Activated B cell treated with CpG ODN at 0.5 μM for 24 hours (primary cell): ENCODE results near the gene COMMD1. TPM values are rescaled to one million over a fixed set of nuclear protein-coding genes. Genes with fewer than 3 reads are reported as not detected.
A peak's percentile ranks its signal among the peaks of the same experiment; 100 is the strongest.

Source experiments
- ATAC-seq: fragments of 200-7000 bp; cut with Tn5 transposase; one replicate; pipeline ENCODE4 v1.10.0; 2021; ENCODE audit warnings: low read depth, mild to moderate bottlenecking, moderate library complexity
- CTCF ChIA-PET: fragments of 350-600 bp; sonication (Branson Sonifier 250); formaldehyde crosslinking; loops from one replicate; lab custom pipeline; 2021; ENCODE audit warnings: antibody characterized with exemption; lab: Charles Lee
- POLR2A ChIA-PET: fragments of 350-600 bp; sonication (Branson Sonifier 250); formaldehyde crosslinking; loops from one replicate; lab custom pipeline; 2021; ENCODE audit warnings: antibody characterized with exemption; lab: Charles Lee
- DNase-seq: peaks from one replicate; pipeline ENCODE4 v3.0.0; 2022
- H3K27ac Mint-ChIP-seq: one replicate; pipeline ENCODE4 v1.8.0; 2020; ENCODE audit warnings: mixed read lengths
- H3K27me3 Mint-ChIP-seq: one replicate; pipeline ENCODE4 v1.8.0; 2021; ENCODE audit warnings: mixed read lengths
- H3K36me3 Mint-ChIP-seq: one replicate; pipeline ENCODE4 v1.8.0; 2021; ENCODE audit warnings: low read depth, mixed read lengths
- H3K4me1 Mint-ChIP-seq: one replicate; pipeline ENCODE4 v1.8.0; 2021; ENCODE audit warnings: mixed read lengths
- H3K4me3 Mint-ChIP-seq: one replicate; pipeline ENCODE4 v1.8.0; 2020; ENCODE audit warnings: mild to moderate bottlenecking, mixed read lengths
- H3K9me3 Mint-ChIP-seq: one replicate; pipeline ENCODE4 v1.8.0; 2020; ENCODE audit warnings: mixed read lengths
- CTCF ChIP-seq: fragments of 200-600 bp; IDR thresholded peaks from one replicate; pipeline ENCODE4 v1.8.0; 2022; ENCODE audit warnings: antibody characterized with exemption, mild to moderate bottlenecking
- intact Hi-C: fragments of 100-400 bp; cut with micrococcal nuclease; formaldehyde crosslinking; loops from one replicate; pipeline ENCODE4 v1.15.1; 2024
- total RNA-seq: library from RNA; stranded (reverse); gene quantifications from 2 replicates; pipeline ENCODE4 v1.2.3, GENCODE V29; 2022

The COMMD1 gene
- total RNA-seq, 1 donor from 2014 or later = 37.1 TPM

- H3K27ac Mint-ChIP-seq = peak overlapping the region; percentile 99
- H3K9me3 Mint-ChIP-seq = no peaks in the 10 kb centered on the region
- H3K27me3 Mint-ChIP-seq = no peaks in the 10 kb centered on the region
- no peak for TF ChIP-seq CTCF
- no peak for DNase-seq
- no peak for ATAC-seq
- peaks cover 49% of the 10 kb centered on the region for H3K36me3 Mint-ChIP-seq
- peak overlapping the region; percentile 100 for H3K4me3 Mint-ChIP-seq
- H3K4me1 Mint-ChIP-seq = peaks cover 23% of the 10 kb centered on the region
- intact Hi-C loops = loop anchor here (1.0 to 5.0 kb wide), 8 partner anchors 18 to 1701 kb away; partner anchors contain the start of genes COMMD1, EHBP1, FAM161A and MDH1
- ChIA-PET CTCF (no interaction called here), POLR2A (interaction anchor here (0.6 to 1.6 kb wide), 5 partner anchors 8 to 769 kb away, joined by 3 to 5 read pairs (median 3); partner anchors contain the start of gene FAM161A)
These were observed 17.7 kb upstream of the COMMD1 start for GRCh38 chr2:61887717-61888266.

GRCh38 chr2:61888267-61889055, 17.0 kb upstream of the COMMD1 start, which contains the start of gene CCT4:
Gene CCT4 (minus strand): TSS chr2:61888656. CDS start chr2:61888507, 149 bp downstream.
- H3K9me3 Mint-ChIP-seq = no peaks in the 10 kb centered on the region
- peak; percentile 85 for ATAC-seq
- H3K4me3 Mint-ChIP-seq = peak within 1 kb of the TSS; percentile 100
- POLR2A ChIA-PET = interaction anchor here (0.6 to 1.6 kb wide), 14 partner anchors 9 to 1847 kb away, joined by 3 to 16 read pairs (median 6); partner anchors contain the start of gene FAM161A
- intact Hi-C loops = loop anchor here (1.0 to 5.0 kb wide), 8 partner anchors 17 to 1700 kb away; partner anchors contain the start of genes COMMD1, EHBP1, FAM161A and MDH1
- H3K36me3 Mint-ChIP-seq = peaks cover 44% of the 10 kb centered on the region
- peak within 1 kb of the TSS; percentile 99 for H3K27ac Mint-ChIP-seq
- no peak for TF ChIP-seq CTCF
- peak; percentile 99 for DNase-seq
- CTCF ChIA-PET = no interaction called here
- peaks cover 23% of the 10 kb centered on the region for H3K4me1 Mint-ChIP-seq
- H3K27me3 Mint-ChIP-seq = no peaks in the 10 kb centered on the region

GRCh38 chr2:61898810-61899209, 6.7 kb upstream of the COMMD1 start:
- intact Hi-C loops = no loop called here
- H3K9me3 Mint-ChIP-seq = no peaks in the 10 kb centered on the region
- no peak overlapping the region for H3K4me3 Mint-ChIP-seq
- TF ChIP-seq CTCF = no peak
- no peaks in the 10 kb centered on the region for H3K4me1 Mint-ChIP-seq
- no peak for DNase-seq
- H3K27me3 Mint-ChIP-seq = no peaks in the 10 kb centered on the region
- ChIA-PET CTCF (interaction anchor here (1.1 kb wide), 1 partner anchor 472 kb away, joined by 3 read pairs; no protein-coding TSS in a partner anchor), POLR2A (interaction anchor here (0.6 kb wide), 3 partner anchors 10 to 1140 kb away, joined by 3 to 5 read pairs (median 4); no protein-coding TSS in a partner anchor)
- no peaks in the 10 kb centered on the region for H3K36me3 Mint-ChIP-seq
- no peak overlapping the region for H3K27ac Mint-ChIP-seq
- ATAC-seq = no peak

GRCh38 chr2:61900281-61900680, 5.2 kb upstream of the COMMD1 start:
- ATAC-seq (no peak), DNase-seq (no peak)
- no peak for TF ChIP-seq CTCF
- Mint-ChIP-seq H3K27ac (no peak overlapping the region), H3K36me3 (no peaks in the 10 kb centered on the region), H3K4me1 (peaks cover 3% of the 10 kb centered on the region), H3K9me3 (no peaks in the 10 kb centered on the region), H3K27me3 (no peaks in the 10 kb centered on the region), H3K4me3 (no peak overlapping the region)
- ChIA-PET CTCF (no interaction called here), POLR2A (no interaction called here)
- intact Hi-C loops = no loop called here

- H3K27ac Mint-ChIP-seq = peak overlapping the region; percentile 86
- DNase-seq = no peak
- ATAC-seq = no peak
- no peak for TF ChIP-seq CTCF
- ChIA-PET POLR2A (interaction anchor here (1.1 kb wide), 1 partner anchor 17 kb away, joined by 3 read pairs; no protein-coding TSS in a partner anchor), CTCF (no interaction called here)
- H3K27me3 Mint-ChIP-seq = no peaks in the 10 kb centered on the region
- intact Hi-C loops = loop anchor here (5.0 kb wide), 4 partner anchors 214 to 1681 kb away; partner anchors contain the start of genes B3GNT2, EHBP1, MDH1 and WDPCP
- H3K36me3 Mint-ChIP-seq = peaks cover 8% of the 10 kb centered on the region
- peak overlapping the region; percentile 97 for H3K4me3 Mint-ChIP-seq
- H3K4me1 Mint-ChIP-seq = peaks cover 11% of the 10 kb centered on the region
- H3K9me3 Mint-ChIP-seq = no peaks in the 10 kb centered on the region
These were observed 654 bp downstream of the COMMD1 start for GRCh38 chr2:61906186-61906470.
